Breast epithelium (tissue), 3 donors: ENCODE results near the gene PDS5A.

Experiments
- POLR2A ChIP-seq: fragments of 450-650 bp; IDR thresholded peaks from one replicate; pipeline ENCODE4 v1.6.1; 2016; ENCODE audit warnings: antibody characterized with exemption, mild to moderate bottlenecking, moderate library complexity
- POLR2AphosphoS5 ChIP-seq, 3 donors: sonication (generic); formaldehyde crosslinking; IDR thresholded peaks; one replicate each; pipeline ENCODE4 v1.6.1; 2017; ENCODE audit warnings: antibody characterized with exemption in 3 of 3

- TF ChIP-seq POLR2AphosphoS5 (IDR thresholded peaks at IDR 0.05) = no peak
- TF ChIP-seq POLR2A = no peak
Observed at GRCh38 chr4:39889226-39889625, 88.5 kb downstream of the PDS5A start.
